HepG2 (cell line): Measurements from ENCODE around the gene FAM110D. TPM values are rescaled to one million over a fixed set of nuclear protein-coding genes. Genes with fewer than 3 reads are reported as not detected.
A peak's percentile ranks its signal among the peaks of the same experiment; 100 is the strongest.

Experiments
- ARID3A ChIP-seq: IDR thresholded peaks from 2 replicates; pipeline ENCODE4 v1.6.1; 2012; ENCODE audit warnings: low read depth, low read length, improper control_type of control experiment
- CENPT ChIP-seq: sonication (generic); formaldehyde crosslinking; IDR thresholded peaks from 2 replicates; pipeline ENCODE4 v1.8.0; 2022; ENCODE audit warnings: low read depth, mild to moderate bottlenecking, moderate library complexity, missing genetic modification reagents
- HNF1B ChIP-seq: sonication (generic); formaldehyde crosslinking; IDR thresholded peaks from 2 replicates; pipeline ENCODE4 v1.5.1; 2020; ENCODE audit warnings: mild to moderate bottlenecking, moderate library complexity, missing genetic modification reagents
- SAP130 ChIP-seq: IDR thresholded peaks from 2 replicates; pipeline ENCODE4 v1.6.1; 2016; ENCODE audit warnings: low read depth
- TCF12 ChIP-seq, 2 experiments: fragments of 450-650 bp in 1 of 2; sonication (generic) in 1 of 2; formaldehyde crosslinking in 1 of 2; IDR thresholded peaks; 2 replicates each; pipeline versions ENCODE4 v1.6.1 to v1.8.0; 2017 to 2022; ENCODE audit warnings: antibody characterized with exemption in 1 of 2, mild to moderate bottlenecking in 1 of 2, missing genetic modification reagents in 1 of 2, moderate library complexity in 1 of 2
- ZNF296 ChIP-seq: sonication (generic); formaldehyde crosslinking; conservative IDR thresholded peaks from 2 replicates; pipeline ENCODE4 v1.5.0; 2020; ENCODE audit warnings: mild to moderate bottlenecking, missing genetic modification reagents
- ZNF639 ChIP-seq: conservative IDR thresholded peaks from 2 replicates; pipeline ENCODE4 v1.6.1; 2018; ENCODE audit warnings: missing genetic modification reagents
- ZNF644 ChIP-seq: IDR thresholded peaks from 2 replicates; pipeline ENCODE4 v1.6.1; 2016; ENCODE audit warnings: low read depth
- polyA plus RNA-seq, 8 experiments: library from polyadenylated mRNA; depleted of rRNA in 3 of 8; stranded (reverse) in 7 of 8; unstranded in 1 of 8; fragments of >200 nt; fragmentation: Illumina TruSeq in 4 of 8; extraction: Trizol in 4 of 8; gene quantifications; 2 replicates each; pipeline versions ENCODE4 v1.2.1 to v1.2.3, GENCODE V29; 2011 to 2016; ENCODE audit warnings: low read depth in 4 of 8, missing spikeins in 1 of 8, mixed read lengths in 1 of 8; ENCODE audit not compliant: insufficient read depth in 1 of 8
- total RNA-seq, 5 experiments: library from RNA; depleted of rRNA; stranded (reverse); fragments of >200 nt; fragmentation: Illumina TruSeq; extraction: Trizol; gene quantifications; 2 replicates each; pipeline ENCODE4 v1.2.3, GENCODE V29; 2016; ENCODE audit warnings: low read depth in 1 of 5

FAM110D gene
- total and polyA plus RNA-seq, 2 of the 13 experiments (the other 11 are each of a cell fraction or from before 2014, with no cell fraction given) = not detected

- TF ChIP-seq ARID3A (no peak), CENPT (CRISPR knock-in tag) (no peak), HNF1B (CRISPR knock-in tag) (no peak), ZNF639 (CRISPR knock-in tag) (no peak), ZNF296 (no peak), ZNF644 (CRISPR knock-in tag) (no peak), TCF12 (IDR thresholded peaks at IDR 0.05) (no peak), TCF12 (CRISPR knock-in tag; IDR thresholded peaks at IDR 0.05) (no peak), SAP130 (CRISPR knock-in tag) (0 out of 2 replicates have a peak, but pooled peaks have one; percentile 12)
Observed at GRCh38 chr1:26164036-26164860, 5.4 kb downstream of the FAM110D start (continued).
